GM19035 (cell line): Measurements from ENCODE around the gene SCUBE2.
"Not testable (repeated sequence)": the region's sequence is repeated elsewhere in the genome, so short reads cannot be mapped to it uniquely, and the experiment has no call there.

Experiments used
- ATAC-seq: cut with Tn5 transposase; IDR thresholded peaks from one replicate; pipeline ENCODE4 v1.9.1; 2021; ENCODE audit not compliant: unreplicated experiment

Gene SCUBE2

DNA sequence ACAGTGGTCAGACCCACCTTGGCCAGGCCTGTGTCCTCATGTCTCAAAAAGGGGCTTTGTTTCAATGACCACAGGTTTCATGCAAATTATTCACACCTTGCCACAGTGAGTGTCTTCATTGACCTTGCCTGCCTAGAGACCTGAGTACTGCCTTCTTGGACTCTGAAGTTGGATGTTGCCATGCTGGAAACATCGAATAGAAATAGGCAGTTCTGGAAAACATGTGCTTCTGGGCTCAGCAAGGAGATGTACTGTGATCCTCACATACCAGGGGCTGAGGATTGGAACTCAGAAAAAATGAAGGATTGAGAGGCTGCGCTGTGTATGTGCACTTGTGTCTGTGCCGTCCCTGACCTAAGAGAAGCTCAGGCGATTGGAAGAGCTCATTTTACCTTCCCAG, 78.0 kb downstream of the SCUBE2 start:
- ATAC-seq = no peak

DNA sequence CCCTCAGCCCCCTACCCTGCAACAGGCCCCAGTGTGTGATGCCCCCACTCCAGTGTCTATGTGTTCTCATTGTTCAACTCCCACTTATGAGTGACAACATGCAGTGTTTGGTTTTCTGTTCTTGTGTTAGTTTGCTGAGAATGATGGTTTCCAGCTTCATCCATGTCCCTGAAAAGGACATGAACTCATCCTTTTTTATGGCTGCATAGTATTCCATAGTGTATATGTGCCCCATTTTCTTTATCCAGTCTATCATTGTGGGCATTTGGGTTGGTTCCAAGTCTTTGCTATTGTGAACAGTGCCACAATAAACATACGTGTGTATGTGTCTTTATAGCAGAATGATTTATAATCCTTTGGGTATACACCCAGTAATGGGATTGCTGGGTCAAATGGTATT, 81.9 kb downstream of the SCUBE2 start:
- ATAC-seq = not testable (repeated sequence)

DNA sequence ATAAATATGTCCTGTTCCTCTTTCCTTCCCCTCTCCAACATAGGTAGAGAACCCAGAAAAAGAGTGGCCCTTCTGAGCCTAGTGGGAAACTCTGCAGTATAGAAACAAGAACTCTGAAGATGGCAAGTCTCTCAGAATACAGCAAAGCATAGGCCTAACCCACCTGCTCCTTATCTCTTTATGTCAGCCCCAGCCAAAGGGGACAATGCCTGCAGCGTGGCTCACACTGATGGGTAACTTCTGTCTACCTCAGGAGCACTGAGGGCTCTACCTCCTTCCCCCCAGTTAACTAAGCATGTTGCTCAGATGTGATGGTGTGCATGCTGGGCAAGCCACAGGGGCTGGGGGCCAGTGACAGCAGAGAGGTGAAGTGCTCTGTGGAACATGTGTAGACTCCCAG, 82.7 kb downstream of the SCUBE2 start:
- no peak for ATAC-seq

DNA sequence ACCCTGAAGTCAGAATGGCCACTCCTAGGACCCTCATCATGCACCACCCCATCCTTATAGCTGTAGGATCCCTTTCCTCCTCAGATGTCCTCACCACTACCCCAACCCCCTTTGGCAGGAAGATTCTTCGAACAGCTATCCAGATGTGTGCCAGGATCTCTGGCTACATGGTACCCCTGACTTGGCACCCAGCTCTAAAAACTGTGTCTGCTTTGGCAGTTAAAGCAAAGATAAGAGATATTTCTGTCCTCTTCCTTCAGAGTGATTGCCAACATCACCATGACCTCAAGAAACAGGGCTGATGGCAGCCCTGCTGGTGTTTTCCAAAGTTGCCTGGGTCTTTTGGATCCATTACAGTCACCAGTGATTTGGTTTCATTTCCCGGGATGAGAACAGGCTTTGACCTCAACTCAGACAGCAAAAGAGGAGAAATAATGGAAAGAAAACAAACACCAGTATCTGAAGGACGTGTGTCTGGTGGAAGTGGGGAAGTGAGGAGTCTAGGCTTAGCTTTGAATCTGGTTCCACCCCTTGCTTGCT, 83.3 kb downstream of the SCUBE2 start:
- ATAC-seq = no peak

DNA sequence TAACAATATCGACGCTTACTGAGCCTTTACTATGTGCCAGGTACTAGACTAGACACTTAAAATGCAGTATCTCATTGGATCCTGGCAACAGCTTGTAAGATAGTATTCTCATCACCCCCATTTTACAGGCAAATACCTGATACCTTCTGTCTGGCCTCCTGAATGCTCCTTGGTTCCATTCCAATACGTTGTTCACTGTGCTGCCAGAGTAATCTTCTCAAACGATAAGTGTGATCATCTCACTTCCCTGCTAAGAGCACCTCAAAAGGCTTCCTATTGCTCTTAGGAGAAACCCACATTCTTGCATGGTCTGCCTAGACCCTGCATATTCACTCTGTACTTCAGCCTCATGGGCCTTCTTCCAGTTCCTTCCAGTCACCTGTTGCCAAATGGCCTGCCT, 86.3 kb downstream of the SCUBE2 start:
- no peak for ATAC-seq

DNA sequence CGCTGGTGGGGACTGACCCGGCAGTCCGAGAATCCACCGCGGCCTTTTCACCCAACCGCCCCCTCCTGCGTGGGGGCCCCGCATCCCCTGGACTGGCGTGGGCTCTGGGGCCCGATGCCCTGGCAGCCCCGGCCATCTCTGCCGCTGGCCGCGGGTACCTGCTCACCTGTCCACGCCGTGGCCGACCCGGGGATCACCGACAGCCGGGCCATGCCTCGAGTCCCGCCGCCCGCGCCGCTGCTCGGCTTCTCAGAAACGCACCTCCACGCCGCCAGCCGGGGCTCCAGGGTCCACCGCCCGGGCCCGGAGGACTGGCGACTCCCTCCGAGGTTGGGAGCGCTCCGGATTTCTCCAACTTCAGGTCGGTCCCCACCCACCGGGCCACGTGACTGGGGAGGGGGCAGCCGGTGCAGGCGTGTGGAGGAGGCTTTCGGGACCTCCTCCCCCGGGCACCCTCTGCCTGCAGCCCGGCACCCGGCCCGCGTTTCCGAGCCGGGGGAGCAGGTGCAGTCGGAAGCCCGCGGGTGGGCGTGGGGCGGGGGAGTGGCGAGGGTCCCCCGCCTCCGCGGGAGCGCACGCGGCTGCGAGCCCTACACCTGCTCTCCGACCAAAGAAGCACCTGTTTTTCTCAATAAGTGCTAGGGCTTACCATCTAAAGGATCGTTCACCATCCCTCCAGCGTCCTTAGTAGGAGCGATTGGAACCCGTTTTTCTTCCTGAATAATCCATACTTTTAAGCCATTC, 87.0 kb downstream of the SCUBE2 start:
- no peak for ATAC-seq

DNA sequence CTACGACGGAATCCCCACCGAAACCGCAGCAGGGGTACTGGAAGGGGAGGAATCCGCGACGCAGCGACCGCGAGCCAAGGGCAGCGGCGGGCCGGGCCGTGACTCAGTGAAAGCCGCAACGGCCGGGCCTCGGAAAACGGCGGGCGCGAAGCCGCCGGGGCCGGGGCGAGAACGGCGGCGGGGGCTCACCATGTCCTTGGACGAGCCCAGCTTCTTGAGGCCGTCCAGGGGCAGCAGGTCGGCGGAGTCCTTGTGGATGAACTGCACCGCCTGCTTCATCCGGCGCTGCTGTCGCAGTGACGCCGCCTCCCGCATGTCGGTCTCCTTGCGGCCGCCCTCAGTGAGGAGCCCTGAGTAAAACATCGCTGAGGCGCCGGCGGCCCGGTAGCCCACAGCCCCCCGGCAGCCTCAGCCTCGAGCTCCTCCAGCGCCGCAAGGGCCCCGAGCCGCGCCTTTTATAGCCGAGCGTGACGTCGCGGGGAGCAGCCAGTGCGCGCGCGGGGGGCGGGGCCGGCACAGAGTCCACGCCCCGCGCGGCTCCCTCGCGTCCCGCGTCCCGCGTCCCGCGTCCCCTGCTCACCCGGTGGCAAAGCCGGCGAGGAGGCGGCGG, 87.7 kb downstream of the SCUBE2 start, which contains the start of gene NRIP3:
TSS of gene NRIP3 (minus strand) at position 429 of the 610 bp plus-strand sequence. CDS start at position 363, 66 bp downstream.
- no peak for ATAC-seq

DNA sequence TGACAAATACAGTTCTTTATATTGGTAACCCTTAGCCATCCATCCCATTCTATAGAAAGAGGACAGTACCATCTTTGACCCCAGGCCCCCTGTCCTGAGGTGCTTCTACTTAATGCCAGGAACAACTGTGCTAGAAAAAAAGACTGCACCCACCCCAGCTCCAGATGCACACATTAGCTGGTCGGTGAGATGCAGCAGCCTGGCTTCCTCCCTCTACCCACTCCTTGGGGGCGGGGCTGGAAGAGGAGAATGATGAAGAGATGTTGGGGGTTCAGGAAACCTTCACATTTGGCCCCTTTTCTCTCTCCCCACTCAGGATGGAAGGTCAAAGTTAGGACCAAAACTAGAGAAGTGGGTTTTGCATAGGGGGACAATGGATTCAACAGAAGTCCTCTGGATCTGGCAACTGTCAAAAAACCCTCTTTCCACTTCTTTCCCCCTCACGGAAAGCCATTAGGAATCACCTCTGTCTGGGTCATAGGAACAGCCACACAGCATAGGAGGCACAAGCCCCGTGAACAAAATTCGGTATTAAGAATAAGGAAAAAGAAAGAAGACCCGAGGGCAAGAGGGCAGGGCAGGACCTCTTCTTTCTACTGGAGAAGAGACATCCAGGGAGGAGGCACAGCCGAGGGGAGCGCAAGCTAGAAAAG, 88.4 kb downstream of the SCUBE2 start:
- ATAC-seq = no peak

DNA sequence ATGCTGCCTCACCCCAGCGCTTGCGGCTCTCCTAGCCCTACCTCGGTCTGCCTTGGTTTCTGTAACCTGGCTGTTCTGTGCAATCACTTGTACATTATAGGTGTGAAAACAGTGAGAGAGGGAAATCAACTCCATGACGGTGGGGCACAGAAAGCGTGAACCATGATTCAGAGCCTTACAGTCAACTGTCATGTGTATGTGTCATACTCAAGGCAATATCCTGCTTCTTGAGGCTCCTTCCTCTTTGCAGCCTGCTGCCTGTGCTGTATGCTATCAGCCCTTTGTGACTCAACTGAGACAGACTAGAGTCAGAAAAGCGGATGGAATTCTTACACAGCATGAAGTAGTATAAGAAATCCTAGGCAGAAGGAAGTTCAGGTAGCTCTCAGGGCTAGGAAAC, 89.7 kb downstream of the SCUBE2 start:
- ATAC-seq = no peak

DNA sequence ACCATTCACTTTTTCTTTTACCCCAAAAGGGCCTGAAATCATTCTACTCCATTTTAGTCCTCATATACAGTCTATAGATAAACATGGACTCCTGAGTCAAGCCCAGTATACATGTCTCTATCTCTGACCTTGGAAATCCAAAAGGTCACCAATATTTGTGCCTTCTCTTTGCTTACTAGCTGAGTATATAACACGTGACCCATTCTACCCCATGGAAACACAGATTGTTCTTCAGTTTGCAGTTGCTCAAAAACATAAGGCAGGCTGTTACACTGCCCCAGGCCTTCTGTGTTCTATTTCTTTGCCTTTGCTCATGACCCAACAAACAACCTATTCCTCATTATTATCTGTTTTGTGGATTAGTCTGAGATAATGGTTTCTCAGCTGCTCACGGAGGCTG, 93.4 kb downstream of the SCUBE2 start:
- no peak for ATAC-seq

DNA sequence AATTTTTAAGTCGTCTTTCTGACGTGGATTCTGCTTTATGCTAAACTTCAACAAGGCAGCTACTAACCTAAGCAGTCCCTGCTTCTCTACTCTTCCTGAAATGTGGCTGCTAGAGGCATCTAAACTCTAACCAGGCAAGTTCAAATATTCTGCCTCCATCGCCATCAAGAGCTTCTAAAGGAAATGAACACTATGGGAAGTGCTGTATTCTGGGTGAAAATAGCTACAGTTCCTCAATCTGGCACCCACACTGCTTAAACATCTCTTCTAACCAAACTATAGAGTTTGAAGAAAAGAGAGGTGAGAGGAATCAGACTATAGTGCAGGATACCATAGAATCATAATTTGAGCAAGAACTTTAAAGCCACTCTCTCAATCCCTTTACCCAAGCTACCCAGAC, 93.9 kb downstream of the SCUBE2 start:
- no peak for ATAC-seq

DNA sequence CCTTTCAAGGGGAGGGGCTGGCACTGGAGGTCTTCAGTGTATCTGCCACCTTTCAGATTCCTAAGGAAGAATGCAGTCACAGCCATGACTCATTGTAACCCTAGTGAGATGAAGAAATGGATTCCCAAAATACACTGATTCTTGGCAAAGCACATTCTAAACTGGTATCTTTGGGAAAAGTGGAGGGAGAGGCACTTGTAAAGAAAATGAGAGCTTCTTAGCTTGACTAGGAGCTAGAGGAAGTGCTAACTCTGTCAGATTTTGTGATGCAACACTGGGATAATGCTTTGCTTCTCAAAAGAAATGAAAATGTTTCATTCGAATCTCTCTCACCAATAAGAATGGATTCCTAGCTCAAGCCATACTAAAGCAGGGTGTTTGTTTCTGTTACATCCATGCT, 101.9 kb downstream of the SCUBE2 start:
- no peak for ATAC-seq

DNA sequence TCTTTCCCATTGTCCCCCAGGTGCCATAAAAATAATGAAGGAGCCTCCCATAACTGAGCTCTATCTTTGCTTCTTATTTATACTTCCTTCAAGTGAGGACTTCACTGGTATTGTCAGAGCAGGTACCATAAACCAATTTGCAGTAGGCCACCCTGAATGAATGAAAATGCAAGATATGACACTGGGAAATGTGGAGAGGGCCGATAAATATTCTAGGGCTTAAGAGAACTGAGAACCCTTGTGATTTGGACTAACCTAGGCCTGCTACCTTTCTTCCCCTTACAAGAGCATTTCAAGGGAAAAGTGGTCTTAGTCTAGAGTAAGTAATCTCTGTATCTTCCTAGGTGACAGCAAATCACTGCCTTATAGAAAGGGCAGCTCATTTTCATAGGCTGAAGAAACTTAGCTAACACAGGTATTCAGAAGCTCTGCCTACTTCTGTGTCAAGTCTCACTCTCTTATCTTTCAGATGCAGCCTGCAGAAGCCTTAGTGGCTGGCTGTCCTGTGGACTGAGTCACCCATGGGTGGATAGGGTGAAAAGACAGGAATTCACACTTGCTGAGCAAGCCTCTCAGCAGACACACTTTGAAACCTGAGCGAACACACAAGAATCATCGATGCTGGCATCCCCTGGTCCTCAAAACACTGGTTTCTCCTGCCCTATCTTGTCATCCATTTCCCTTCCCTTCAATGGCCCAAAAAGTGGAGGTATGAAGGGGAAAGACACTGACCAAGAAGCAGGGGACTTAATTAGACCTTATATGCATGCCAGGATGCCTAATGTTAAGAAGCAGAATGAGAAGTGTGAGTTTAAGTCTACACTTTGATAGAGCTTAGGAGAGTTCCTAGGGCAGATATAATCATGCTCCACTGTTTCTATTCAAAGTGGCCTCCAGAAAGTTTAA, 102.8 kb downstream of the SCUBE2 start:
- ATAC-seq = no peak

DNA sequence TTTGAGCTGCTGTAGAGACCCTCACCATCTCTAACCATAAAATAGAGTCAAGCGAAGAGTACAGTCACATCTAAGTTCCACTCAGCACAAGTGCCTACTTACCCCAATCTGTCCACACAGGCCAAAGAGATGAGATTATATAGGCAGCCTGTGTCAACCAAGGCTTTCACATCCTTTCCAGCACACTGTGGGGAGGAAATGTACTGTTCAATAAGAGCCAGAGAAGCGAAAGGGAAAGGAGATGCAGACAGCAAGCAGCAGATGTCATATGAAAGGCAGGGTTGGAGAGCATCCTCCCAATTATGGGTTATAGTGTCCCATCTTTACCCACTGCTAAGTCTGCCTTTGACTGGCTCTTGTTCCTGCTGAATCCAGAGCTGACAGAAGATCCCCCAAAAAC, 104.0 kb downstream of the SCUBE2 start:
- no peak for ATAC-seq

DNA sequence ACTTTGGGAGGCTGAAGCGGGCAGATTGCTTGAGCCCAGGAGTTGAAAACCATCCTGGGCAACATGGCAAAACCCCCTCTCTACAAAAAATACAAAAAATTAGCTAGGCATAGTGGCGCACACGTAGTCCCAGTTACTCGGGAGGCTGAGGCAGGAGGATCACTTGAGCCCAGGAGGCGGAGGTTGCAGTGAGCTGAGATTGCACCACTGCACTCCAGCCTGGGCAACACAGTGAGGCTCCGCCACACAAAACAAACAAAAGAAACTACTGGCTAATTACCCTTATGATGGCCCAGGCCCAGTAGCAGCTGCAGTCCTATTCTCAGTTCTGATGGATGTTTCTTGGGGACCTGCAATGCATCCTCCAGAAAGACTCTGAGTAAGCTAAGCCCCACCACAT, 104.6 kb downstream of the SCUBE2 start:
- ATAC-seq = not testable (repeated sequence)

DNA sequence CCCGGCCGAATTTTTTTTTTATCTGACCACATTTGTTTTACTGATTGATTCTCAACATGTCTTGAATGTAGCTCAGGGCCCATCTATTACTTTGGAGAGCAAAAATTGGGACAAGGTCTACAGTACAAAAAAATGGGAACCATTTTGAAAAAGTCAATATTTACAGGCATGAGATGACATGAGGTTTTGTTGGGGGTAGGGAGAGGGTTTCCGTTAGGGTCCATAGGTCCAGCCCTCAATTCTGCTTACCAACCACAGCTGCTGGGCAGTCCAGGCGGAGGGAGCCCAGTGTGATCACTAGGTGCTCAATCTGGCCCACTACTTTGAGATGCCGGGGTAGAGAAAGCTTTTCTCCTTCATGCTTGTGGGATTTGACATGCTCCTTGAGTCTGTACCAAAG, 105.9 kb downstream of the SCUBE2 start:
- no peak for ATAC-seq

DNA sequence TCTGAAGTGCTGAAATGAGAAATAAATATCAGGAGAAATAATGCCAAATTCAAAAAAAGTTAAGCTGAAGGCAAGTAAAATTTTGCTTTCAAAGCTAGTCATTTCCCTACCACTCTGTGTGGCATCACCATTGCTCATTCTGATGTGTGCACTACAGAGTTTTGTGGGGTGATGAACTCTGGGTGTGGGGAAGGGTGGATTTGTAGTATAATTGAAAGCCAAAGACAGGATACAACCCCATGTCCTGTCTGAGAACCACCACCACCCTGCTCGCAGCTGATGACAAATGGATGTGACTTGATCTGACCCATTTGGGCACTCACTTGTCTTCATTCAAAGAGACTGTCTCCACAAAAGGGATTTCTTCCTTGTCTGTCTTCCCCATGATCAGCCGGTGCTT, 107.8 kb downstream of the SCUBE2 start:
- no peak for ATAC-seq

DNA sequence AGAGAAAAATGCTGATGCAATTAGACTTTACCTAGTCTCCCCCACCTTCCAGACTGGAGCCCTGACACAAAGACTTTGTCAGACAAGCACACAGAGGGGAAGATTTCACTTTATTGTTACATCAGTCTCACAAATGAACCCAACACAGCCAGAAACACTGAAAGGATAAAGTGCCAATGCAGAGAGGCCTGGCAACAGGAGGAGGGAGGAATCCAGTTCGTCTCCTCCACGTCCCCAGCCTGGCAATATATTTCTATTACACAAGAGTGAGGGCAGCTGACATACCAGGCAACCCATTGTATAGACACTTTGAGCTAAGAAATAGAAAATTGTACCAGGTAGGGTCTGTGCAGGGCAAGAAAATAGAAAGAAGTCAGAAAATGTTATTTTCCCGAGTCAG, 110.9 kb downstream of the SCUBE2 start:
- no peak for ATAC-seq

DNA sequence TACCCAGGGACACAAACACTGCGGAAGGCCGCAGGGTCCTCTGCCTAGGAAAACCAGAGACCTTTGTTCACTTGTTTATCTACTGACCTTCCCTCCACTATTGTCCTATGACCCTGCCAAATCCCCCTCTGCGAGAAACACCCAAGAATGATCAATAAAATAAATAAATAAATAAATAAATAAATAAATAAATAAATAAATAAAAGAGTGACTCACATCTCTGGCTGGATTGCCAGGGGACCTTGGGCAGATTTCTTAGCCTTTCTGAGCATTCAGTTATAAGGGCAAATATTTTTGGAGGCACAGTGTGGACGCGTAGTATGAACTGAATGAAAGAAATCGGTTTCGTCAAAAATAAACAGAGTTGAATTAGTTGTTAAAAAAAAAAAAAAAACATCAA, 112.0 kb downstream of the SCUBE2 start:
- ATAC-seq = not testable (repeated sequence)

DNA sequence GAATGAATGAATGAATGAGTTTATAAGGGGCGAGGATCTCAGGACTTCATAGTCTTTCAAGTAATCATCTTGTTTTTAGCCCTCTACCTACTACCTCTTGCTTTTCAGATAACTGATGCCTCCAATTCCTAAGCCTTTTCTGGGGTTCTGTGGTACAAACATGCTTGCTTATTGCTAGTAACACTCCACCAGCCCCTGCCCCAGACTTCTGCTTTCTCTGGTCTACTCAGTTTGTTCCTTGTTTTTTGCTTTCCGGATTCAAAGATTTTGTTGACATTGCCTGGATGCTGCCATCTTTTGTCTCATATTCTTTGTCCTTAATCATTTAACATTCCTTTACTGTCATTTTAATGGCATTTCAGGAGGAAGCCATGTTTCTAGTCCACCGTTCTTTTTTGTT, 118.3 kb downstream of the SCUBE2 start:
- no peak for ATAC-seq

DNA sequence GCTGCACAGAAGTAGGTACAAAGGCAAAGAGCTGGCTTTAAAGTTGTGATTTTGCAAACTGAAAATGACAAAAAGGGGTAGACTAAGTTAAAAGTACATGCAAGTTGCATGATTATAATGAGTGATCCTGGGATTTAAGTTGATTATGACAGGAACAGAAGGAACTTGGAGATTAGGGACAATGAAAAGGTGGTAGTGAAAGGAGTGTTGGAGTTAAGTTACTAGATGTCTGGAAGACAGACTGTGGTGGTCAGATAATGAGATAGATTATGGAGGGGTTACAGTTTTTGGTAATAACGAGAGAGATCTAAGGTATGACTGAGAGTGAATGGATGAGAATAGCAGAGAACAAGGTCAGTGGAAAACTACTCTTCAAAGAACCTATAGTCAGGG, 119.5 kb downstream of the SCUBE2 start:
- ATAC-seq = no peak
